PFSK-1 (cell line): ENCODE data around the gene CDIPT.

Source experiments
- POLR2AphosphoS5 ChIP-seq: IDR thresholded peaks from 2 replicates; pipeline ENCODE4 v1.6.1; 2012; ENCODE audit warnings: low read depth, mild to moderate bottlenecking, control low read depth, low read length, moderate library complexity
- REST ChIP-seq, 2 experiments: IDR thresholded peaks; 2 replicates each; pipeline versions ENCODE4 v1.6.1 to v1.8.0; 2011 to 2012; ENCODE audit warnings: low read depth in 2 of 2, low read length in 2 of 2, control low read depth in 1 of 2, inconsistent platforms in 1 of 2, mild to moderate bottlenecking in 1 of 2, moderate library complexity in 1 of 2; ENCODE audit not compliant: insufficient read depth in 1 of 2
- SIN3A ChIP-seq: IDR thresholded peaks from 2 replicates; pipeline ENCODE4 v1.6.1; 2012; ENCODE audit warnings: mild to moderate bottlenecking, low read length, moderate library complexity, borderline replicate concordance; ENCODE audit not compliant: insufficient read depth
- TAF1 ChIP-seq: IDR thresholded peaks from 2 replicates; pipeline ENCODE4 v1.6.1; 2012; ENCODE audit warnings: low read length, control low read depth, borderline replicate concordance; ENCODE audit not compliant: insufficient read depth

GRCh38 chr16:29809850-29810698 lies 53.0 kb downstream of the CDIPT start:
- TF ChIP-seq POLR2AphosphoS5 (no peak), REST (IDR thresholded peaks at IDR 0.05; ENCODE audit: insufficient read depth in 1 of 2, low read depth in 2 of 2, low read length in 2 of 2) (no peak), SIN3A (no peak), TAF1 (no peak)
